Hematopoietic multipotent progenitor cell treated with erythropoietin and hydrocortisone succinate and interleukin-3 and kit ligand, for 4 days (in vitro differentiated cells): Measurements from ENCODE around the gene SOS2.
"Not testable (repeated sequence)": the region's sequence is repeated elsewhere in the genome, so short reads cannot be mapped to it uniquely, and the experiment has no call there.

Experiments
- DNase-seq: peaks from one replicate; pipeline ENCODE4 v3.0.0-alpha.2; 2015

Gene SOS2

GRCh38 chr14:50225067-50225973, 6.1 kb downstream of the SOS2 start:
- no peak for DNase-seq

GRCh38 chr14:50222055-50222613, 9.2 kb downstream of the SOS2 start:
- DNase-seq, result no peak

DNA sequence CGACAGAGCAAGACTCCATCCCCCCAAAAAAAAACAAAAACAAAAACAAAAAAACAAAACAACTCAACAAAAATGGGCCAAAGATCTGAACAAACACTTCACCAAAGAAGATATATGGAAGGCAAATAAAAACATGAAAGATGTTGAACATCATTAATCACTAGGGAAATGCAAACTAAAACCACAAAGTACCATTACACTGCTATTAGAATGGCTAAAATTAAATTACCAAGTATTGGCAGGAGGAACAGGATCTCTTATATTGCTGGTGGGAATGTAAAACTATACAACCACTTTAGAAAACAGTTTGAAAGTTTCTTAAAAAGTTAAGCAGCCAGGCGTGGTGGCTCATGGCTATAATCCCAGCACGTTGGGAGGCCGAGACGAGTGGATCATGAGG, 12.9 kb downstream of the SOS2 start:
- no peak for DNase-seq

DNA sequence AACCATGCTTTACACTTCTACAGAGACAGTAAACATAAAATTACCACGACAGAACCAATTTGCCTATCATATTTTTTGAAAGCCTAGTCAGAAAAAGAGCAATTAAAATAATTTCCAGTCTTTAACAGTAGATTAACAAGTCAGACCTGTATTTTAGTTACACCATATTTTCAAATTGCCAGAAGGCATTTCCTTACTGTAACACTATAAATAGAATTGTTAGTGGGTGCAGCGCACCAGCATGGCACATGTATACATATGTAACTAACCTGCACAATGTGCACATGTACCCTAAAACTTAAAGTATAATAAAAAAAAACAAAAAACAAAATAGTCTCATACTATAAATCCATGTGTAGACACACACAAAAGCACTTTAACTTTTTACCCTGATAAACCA, 16.0 kb downstream of the SOS2 start:
- DNase-seq, result no peak

GRCh38 chr14:50213795-50214194, 17.6 kb downstream of the SOS2 start:
- no peak for DNase-seq

- DNase-seq, result peak; percentile 29
These were observed 18.7 kb downstream of the SOS2 start for GRCh38 chr14:50212726-50213125.

GRCh38 chr14:50210074-50210473, 21.3 kb downstream of the SOS2 start:
- no peak for DNase-seq

- DNase-seq, result no peak
These were observed 32.9 kb downstream of the SOS2 start for GRCh38 chr14:50198499-50198898.

- peak; percentile 25 for DNase-seq
These were observed 39.9 kb downstream of the SOS2 start for GRCh38 chr14:50191499-50191898.

DNA sequence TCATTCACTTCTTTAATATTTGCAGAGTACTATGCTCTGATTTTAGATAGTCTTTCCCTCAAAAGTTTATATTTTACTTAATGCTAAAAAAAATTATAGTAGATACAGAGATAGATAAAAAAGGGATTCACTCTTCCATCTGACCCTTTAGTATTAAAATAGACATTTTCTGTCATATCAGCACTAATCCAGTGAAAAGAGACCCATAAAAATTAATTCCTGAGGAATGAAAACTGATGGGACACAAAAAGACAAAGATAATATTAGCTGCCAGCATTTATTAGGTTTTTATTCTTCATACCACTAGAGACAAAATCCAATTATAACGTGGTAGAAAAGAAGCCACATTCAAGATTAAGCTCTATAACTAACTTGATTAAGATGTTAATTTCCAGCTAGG, 45.3 kb downstream of the SOS2 start:
- DNase-seq, result no peak

GRCh38 chr14:50173891-50174290, 57.5 kb downstream of the SOS2 start:
- no peak for DNase-seq

- DNase-seq, result no peak
These were observed 59.5 kb downstream of the SOS2 start for GRCh38 chr14:50171895-50172294.

- DNase-seq, result not testable (repeated sequence)
These were observed 64.0 kb downstream of the SOS2 start for GRCh38 chr14:50167381-50167780.

DNA sequence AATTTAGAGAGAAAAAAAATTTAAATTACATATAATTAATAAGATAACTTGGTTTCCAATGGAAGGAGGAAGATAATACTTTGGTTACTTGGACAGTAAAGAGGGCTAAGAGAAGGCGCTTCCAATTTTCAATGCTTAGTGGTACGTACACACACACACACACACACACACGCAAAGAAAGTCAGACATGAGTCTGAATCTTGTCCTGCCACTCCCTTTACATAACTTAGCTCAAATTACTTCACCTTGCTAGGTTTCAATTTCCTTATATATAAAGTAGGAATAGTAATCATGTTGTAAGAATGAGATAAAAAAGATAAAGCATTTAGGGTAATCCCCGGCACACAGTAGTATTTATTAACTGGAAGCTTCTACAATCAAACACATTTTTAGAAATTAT, 75.3 kb downstream of the SOS2 start:
- no peak for DNase-seq

DNA sequence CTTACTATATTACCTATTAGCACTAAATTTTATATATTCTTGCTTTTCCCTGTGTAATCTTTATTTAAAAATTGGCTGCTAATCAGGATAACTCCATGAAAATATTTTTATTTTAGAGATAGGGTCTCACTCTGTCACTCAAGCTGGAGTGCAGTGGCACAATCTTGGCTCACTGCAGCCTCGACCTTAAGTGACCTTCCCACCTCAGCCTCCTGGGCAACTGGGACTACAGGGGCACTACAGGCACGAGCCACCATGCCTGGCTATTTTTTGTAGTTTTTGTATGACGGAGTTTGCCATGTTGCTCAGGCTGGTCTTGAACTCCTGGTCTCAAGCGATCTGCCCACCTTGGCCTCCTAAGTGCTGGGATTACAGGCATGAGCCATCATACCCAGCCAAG, 82.6 kb downstream of the SOS2 start:
- DNase-seq, result no peak

GRCh38 chr14:50139192-50139591, 92.2 kb downstream of the SOS2 start:
- no peak for DNase-seq

DNA sequence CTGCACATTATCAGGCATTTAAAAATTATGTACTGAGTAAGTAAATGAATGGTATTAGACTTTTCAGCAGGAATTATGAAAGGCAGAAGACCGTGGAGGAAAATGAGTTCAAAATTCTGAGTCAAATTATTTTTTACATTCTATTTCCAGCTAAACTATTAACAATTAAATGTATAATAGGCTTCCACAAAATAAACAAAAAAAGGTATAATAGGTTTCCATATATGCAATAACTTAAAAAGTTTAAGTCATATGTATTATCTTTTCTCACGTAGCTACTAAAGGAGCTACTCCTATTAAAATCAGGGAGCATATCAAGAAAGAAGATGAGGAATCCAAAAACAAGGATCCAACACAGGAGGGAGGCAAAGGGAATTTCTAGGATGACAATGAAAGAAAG, 103.6 kb downstream of the SOS2 start:
- no peak for DNase-seq

GRCh38 chr14:50123062-50123461, 108.3 kb downstream of the SOS2 start:
- no peak for DNase-seq

DNA sequence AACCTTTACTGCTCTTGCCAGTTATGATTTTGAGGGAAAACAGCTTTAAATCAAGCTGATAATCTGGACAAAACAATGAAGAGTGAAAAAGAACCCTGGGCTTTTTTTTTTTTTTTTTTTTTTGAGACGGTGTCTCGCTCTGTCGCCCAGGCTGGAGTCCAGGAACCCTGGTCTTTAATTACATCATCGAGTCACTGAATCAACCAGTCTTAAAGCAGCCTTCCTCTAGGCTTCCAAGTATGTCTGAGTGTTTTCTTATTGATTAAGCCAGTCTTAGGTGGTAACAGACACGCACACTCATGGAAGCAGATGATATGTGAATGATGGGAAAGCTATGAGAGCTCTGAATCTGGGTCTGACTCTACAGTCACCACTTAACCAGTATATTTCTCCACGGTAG, 109.1 kb downstream of the SOS2 start:
- no peak for DNase-seq

GRCh38 chr14:50121486-50121885, 109.9 kb downstream of the SOS2 start:
- no peak for DNase-seq

DNA sequence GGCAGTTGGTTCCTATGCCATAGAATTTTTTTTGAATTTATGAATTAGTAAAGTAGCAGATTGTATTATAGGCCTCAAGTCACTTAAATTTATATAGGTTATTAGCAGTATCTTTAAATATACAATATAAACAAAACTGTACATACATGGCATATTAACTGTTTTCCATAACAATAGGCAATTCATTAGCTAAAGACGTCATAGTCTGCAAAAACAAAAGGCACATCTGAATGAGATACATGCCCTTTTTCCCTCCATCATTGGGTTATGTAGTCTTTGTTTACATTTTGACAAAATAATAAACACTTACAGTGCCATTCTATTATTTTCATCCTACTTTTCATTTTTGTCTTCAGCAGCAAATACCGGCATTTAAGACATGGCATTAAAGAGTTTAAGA, 113.9 kb downstream of the SOS2 start:
- no peak for DNase-seq

DNA sequence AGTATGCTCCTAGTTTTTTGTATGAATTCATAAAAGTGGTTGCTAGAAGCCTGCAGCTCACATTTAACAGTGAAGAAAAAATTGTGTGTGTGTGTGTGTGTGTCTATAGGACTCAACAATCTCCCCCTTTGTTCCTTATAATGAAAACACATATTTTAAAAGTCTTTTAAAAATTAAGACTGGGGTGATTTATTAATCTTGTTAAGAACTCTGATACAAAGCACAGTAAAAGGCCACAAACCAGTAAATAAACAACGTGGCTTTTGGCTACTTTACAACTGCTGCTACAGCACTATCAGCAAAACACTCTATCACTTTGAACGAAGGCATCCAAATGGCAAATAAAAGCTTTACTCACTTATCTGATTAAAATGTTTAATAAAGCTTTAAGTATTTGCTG, 114.4 kb downstream of the SOS2 start:
- DNase-seq, result no peak

GRCh38 chr14:50116181-50116956, 115.0 kb downstream of the SOS2 start, which contains the start of gene VCPKMT:
VCPKMT (minus strand) TSS chr14:50116572; CDS start chr14:50116552, 20 bp downstream.
- DNase-seq, result peak; percentile 98
